Cardiac septum (tissue), 1 donor: ENCODE data around the gene CACNA1C. TPM values are rescaled to one million over a fixed set of nuclear protein-coding genes. Genes with fewer than 3 reads are reported as not detected.

Experiments used
- DNase-seq: peaks from one replicate; pipeline ENCODE4 v3.0.0-alpha.2; 2020; ENCODE audit warnings: low spot score
- intact Hi-C: fragments of 100-400 bp; cut with DNase I; formaldehyde crosslinking; loops from one replicate; pipeline ENCODE4 v1.14.0; 2022
- total RNA-seq: library from RNA; stranded (reverse); fragmentation: NEBNext Ultra II Directional; extraction: Animal tissue kit (Norgen Biotek cat#: 25700); gene quantifications from one replicate; pipeline ENCODE4 v1.2.1, GENCODE V29; 2021
- donor health status: DM: no; HTN: no; CAD: no.

Gene CACNA1C
- total RNA-seq, 1 donor from 2014 or later: 182 TPM

- intact Hi-C loops: loop anchor here (5.0 to 10.0 kb wide), 2 partner anchors 40 to 378 kb away; no protein-coding TSS in a partner anchor
These were observed 20.3 kb upstream of the CACNA1C start for GRCh38 chr12:2032506-2032905.

GRCh38 chr12:2034633-2035430 lies 18.0 kb upstream of the CACNA1C start:
- intact Hi-C loops: loop anchor here (5.0 to 10.0 kb wide), 4 partner anchors 43 to 380 kb away; no protein-coding TSS in a partner anchor
- peak; percentile 93 for DNase-seq

More at GRCh38 chr12:2032506-2032905, 20.3 kb upstream of the CACNA1C start:
- DNase-seq: no peak

- intact Hi-C loops: loop anchor here (5.0 to 10.0 kb wide), 3 partner anchors 63 to 381 kb away; no protein-coding TSS in a partner anchor
- DNase-seq: no peak
These were observed 17.2 kb upstream of the CACNA1C start for GRCh38 chr12:2035431-2036055.

GRCh38 chr12:2039034-2039433 lies 13.8 kb upstream of the CACNA1C start:
- intact Hi-C loops: loop anchor here (5.0 to 10.0 kb wide), 3 partner anchors 67 to 384 kb away; no protein-coding TSS in a partner anchor
- DNase-seq: no peak

GRCh38 chr12:2043054-2043453 lies 9.7 kb upstream of the CACNA1C start:
- DNase-seq: no peak
- intact Hi-C loops: no loop called here

GRCh38 chr12:2044165-2044564 lies 8.6 kb upstream of the CACNA1C start:
- DNase-seq: no peak
- intact Hi-C loops: no loop called here

GRCh38 chr12:2046957-2047356 lies 5.8 kb upstream of the CACNA1C start:
- intact Hi-C loops: no loop called here

GRCh38 chr12:2047752-2048151 lies 5.0 kb upstream of the CACNA1C start:
- intact Hi-C loops: no loop called here

More at GRCh38 chr12:2046957-2047356, 5.8 kb upstream of the CACNA1C start:
- DNase-seq: no peak

GRCh38 chr12:2049604-2050540 lies 2.9 kb upstream of the CACNA1C start:
- intact Hi-C loops: no loop called here
- DNase-seq: no peak

More at GRCh38 chr12:2047752-2048151, 5.0 kb upstream of the CACNA1C start:
- no peak for DNase-seq

GRCh38 chr12:2051700-2052621 lies 826 bp upstream of the CACNA1C start:
- DNase-seq: no peak
- intact Hi-C loops: no loop called here

GRCh38 chr12:2053691-2054090 lies 904 bp downstream of the CACNA1C start:
- intact Hi-C loops: no loop called here
- DNase-seq: no peak

GRCh38 chr12:2054091-2055018 lies 1.6 kb downstream of the CACNA1C start:
- no peak for DNase-seq

GRCh38 chr12:2057041-2057794 lies 4.4 kb downstream of the CACNA1C start:
- intact Hi-C loops: loop anchor here (5.0 kb wide), 2 partner anchors 215 to 525 kb away; no protein-coding TSS in a partner anchor
- no peak for DNase-seq

More at GRCh38 chr12:2054091-2055018, 1.6 kb downstream of the CACNA1C start:
- intact Hi-C loops: loop anchor here (5.0 kb wide), 2 partner anchors 218 to 528 kb away; no protein-coding TSS in a partner anchor

- no peak for DNase-seq
- intact Hi-C loops: loop anchor here (5.0 kb wide), 2 partner anchors 214 to 524 kb away; no protein-coding TSS in a partner anchor
These were observed 5.1 kb downstream of the CACNA1C start for GRCh38 chr12:2057795-2058408.

- intact Hi-C loops: loop anchor here (5.0 kb wide), 2 partner anchors 213 to 523 kb away; no protein-coding TSS in a partner anchor
- no peak for DNase-seq
These were observed 6.0 kb downstream of the CACNA1C start for GRCh38 chr12:2058837-2059236.

- intact Hi-C loops: no loop called here
- no peak for DNase-seq
These were observed 8.6 kb downstream of the CACNA1C start for GRCh38 chr12:2061402-2061801.
